Caki2 (cell line): ENCODE data around the gene RPP30. TPM values are rescaled to one million over a fixed set of nuclear protein-coding genes. Genes with fewer than 3 reads are reported as not detected.

Experiments used
- DNase-seq: peaks from one replicate; pipeline ENCODE4 v3.0.0-alpha.2; 2015; ENCODE audit warnings: low read depth
- in situ Hi-C: cut with HindIII; loops from 2 replicates; pipeline ENCODE4 v1.10.0; 2016; ENCODE audit warnings: low sequenced_read_pairs, low pct_unique_long_range_greater_than_20kb, mixed read lengths
- total RNA-seq: library from RNA; depleted of rRNA; stranded (reverse); fragments of >200 nt; shearing (Covaris generic); gene quantifications from 2 replicates; pipeline ENCODE4 v1.2.3, GENCODE V29; 2014; ENCODE audit warnings: low replicate concordance

RPP30 gene
- total RNA-seq, 1 experiment from 2014 or later, result 71.4 TPM

GRCh38 chr10:90912854-90913479, 41.2 kb downstream of the RPP30 start:
- in situ Hi-C loops, result no loop called here
- DNase-seq, result no peak

- in situ Hi-C loops, result no loop called here
- no peak for DNase-seq
These were observed 42.1 kb downstream of the RPP30 start for GRCh38 chr10:90913774-90914420.

GRCh38 chr10:90914992-90915765, 43.4 kb downstream of the RPP30 start:
- DNase-seq, result no peak
- in situ Hi-C loops, result no loop called here

- no peak for DNase-seq
- in situ Hi-C loops, result no loop called here
These were observed 43.9 kb downstream of the RPP30 start for GRCh38 chr10:90915766-90916075.

DNA sequence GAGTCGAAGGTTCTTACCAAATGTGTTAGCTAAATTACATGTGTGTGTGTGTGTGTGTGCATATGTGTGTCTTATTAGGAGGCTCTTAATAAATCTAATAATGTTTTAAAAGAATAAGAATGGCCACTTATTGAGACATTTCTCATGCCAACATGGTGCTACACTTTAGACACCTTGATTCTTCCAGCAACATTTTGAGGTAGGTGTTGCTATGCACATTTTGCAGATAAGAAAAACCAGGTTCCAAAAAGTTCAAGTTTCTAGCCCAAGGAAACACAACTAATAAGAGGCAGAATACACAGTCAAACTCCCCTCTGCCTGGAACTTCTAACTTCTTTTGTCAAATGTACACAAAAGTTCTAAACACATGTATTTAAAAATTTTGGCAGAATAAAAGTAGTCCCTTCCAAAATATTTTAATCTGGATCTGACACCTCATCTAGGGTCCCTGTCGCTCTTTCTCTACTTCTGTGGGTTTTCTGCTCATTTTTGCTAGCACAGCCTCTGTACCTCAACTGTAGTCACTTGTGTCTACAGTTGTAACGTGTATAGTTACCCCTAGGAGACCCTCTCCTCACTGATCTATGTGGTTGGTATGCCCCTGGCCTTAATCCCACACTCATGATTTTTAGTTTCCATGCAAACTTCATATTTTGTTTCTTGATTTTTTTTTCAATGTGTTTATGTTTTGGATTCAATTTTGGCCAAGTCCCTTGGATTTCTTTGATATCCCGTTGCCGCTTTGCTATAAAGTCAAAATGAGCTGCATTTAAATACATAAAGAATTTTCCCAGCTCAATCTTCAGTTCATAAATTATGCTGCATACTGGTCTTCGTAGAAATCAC, 44.8 kb downstream of the RPP30 start:
- no peak for DNase-seq
- in situ Hi-C loops, result no loop called here

DNA sequence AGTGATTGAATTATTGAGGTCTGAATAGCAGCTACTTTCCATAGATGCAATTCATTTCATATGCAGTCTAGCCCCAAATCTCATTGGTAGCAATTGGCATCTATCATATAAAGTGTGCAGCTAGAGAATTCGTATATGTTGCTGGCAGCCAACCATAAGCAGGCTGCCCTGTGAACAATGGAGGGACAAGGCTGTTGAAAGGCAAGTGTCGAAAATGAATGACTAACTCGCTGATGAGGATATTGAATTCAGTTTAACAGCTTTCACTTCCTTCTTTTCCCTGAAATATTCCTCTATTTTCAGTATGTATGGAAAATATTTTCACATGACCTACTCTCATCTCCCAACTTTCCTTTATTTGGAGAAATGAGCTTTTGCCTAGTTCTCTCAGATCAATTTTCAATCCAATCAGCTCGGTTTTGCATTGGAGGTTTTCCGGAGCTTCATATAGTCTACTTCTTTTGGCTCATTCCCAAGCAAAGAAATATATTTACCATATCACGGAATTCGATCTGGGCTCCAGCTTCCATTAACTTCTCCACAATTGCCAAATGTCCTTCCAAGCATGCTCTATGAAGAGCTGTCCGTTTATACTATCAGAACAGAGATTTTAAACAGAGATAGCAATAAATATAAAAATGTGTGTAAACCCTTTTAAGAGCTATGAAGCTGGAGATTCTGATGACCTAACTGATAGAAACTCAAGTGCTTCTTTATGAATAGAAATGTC, 45.6 kb downstream of the RPP30 start:
- DNase-seq, result no peak
- in situ Hi-C loops, result no loop called here

DNA sequence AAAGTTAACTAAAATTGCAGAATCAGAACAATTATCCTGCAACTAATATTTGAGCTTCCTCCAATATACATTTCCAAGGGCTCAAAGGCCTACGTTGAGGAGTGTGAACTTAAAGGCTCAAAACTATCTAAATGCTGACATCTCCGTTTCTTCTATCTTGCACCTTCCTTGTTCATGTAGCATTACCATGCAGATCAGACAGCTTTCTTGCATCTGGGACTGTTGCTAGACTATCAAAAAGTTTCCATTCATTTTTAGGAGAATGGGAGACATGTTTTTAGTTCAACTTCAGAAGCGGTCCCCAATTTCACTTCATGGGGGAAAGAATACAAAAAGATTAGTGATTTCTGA, 46.2 kb downstream of the RPP30 start:
- in situ Hi-C loops, result no loop called here
- DNase-seq, result no peak

GRCh38 chr10:90919683-90920574, 48.2 kb downstream of the RPP30 start:
- DNase-seq, result no peak
- in situ Hi-C loops, result no loop called here

DNA sequence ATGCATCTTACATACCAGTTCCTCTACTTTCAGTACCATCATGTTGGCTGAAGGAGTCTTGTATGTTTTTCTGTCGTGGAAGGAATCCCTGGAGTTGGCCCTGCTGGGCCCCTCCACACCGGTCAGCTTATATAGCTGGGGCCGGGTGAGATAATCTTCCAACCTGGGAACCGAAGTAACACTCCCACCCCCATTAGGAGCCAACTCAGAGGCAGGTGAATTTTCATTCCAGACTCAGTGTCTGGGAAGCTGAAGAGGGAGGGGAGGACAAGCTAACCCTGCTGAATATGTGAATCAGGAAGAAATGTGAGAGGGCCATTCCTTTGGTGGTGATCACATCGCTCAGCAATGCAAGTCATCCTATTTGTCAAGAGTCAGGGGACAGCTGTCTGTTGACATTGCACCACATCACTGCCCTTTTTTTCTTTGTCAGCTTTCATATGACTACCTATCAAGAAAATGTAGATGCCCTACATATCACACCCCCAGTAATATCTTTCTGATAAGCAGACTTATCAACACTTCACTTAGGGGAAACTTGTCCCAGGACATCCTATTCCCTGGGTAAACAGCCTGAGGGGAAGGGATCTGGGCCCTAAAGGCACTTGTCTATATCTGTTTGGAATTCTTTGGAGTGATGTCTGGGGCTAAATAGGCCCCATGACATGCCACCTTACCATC, 49.4 kb downstream of the RPP30 start, which contains the start of gene ANKRD1:
ANKRD1 (minus strand) TSS at position 102 of the 681 bp plus-strand sequence; CDS start at position 42, 60 bp downstream.
- peak; percentile 98 for DNase-seq
- in situ Hi-C loops, result no loop called here

DNA sequence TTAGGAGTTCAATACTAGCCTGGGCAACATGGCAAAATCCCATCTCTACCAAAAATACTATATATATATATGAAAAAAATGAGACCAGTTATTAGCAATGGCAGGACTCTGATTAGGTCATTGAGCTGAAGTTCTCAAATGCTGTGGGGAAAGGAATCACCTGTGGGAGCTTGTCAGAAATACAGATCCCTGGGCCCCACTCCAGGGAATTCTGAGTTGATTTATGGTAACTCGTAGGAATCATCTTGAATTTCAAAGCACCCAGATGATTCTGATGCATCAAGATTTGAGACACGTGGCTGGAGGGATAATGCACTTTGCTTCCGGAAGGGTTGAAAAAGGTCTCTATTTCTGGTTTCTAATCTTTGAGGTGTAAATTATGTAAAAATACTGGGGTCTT, 50.1 kb downstream of the RPP30 start:
- DNase-seq, result no peak
- in situ Hi-C loops, result no loop called here

DNA sequence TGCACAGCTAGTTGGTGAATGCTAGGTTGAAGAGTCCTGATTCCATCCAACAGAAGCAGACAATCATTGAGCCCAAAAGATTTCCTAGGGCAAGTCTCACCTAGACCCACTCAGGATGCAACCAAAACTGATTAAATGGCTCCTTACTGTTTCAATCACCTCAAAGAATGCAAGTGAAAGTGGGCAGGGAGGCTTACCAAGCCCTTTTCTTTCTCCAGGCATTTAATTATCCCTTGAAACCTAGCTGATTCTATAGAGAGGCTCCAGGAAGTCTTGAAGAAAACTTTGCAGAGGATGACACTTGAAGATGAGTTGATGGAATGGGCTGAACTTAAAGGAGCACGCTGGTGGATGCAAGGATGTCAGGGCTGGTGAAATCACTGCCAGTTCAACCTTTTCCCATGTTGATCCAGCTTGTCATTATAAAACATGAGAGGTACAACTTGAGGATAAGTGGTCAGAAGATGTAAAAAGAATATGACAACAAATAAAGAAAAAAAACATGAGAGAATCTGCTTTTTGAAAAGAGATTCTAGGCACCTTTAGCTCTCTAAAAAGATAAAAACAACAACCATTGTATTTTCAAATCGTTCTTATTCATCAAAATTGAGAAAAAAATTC, 51.4 kb downstream of the RPP30 start:
- in situ Hi-C loops, result no loop called here
- no peak for DNase-seq

- in situ Hi-C loops, result no loop called here
- DNase-seq, result no peak
These were observed 52.8 kb downstream of the RPP30 start for GRCh38 chr10:90924552-90924951.

GRCh38 chr10:90925079-90926029, 53.6 kb downstream of the RPP30 start:
- in situ Hi-C loops, result no loop called here
- peak; percentile 36 for DNase-seq

DNA sequence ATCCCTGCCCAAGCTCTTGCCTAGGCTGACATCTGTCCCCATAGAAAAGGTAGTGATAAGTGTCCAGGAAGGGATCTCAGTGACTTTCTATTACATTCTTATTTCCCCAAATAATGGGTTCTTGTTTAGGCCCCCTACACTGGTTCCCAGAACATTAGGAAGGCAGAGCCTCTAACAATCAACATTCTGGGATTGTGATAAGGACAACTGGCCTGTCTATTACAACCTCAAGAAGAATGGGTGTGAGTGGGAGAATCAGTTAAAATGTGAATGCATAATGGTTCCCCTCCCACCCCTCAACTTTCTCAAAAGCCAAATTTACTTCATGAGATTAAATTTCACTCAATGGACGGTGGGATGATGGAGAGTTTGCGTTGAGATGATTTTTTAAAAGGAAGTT, 55.5 kb downstream of the RPP30 start:
- in situ Hi-C loops, result no loop called here
- DNase-seq, result no peak

- DNase-seq, result no peak
- in situ Hi-C loops, result no loop called here
These were observed 57.4 kb downstream of the RPP30 start for GRCh38 chr10:90929179-90929578.
